Ectodermal cell (in vitro differentiated cells): ENCODE results near the gene ZNF140. TPM values are rescaled to one million over a fixed set of nuclear protein-coding genes. Genes with fewer than 3 reads are reported as not detected.

Experiments
- H3K27ac ChIP-seq: 2 replicates; pipeline ENCODE4 v1.7.0; 2013; ENCODE audit warnings: mild to moderate bottlenecking, low read depth, low read length; ENCODE audit not compliant: insufficient read depth, poor library complexity, severe bottlenecking
- H3K27me3 ChIP-seq: 2 replicates; pipeline ENCODE4 v1.7.0; 2013; ENCODE audit warnings: mild to moderate bottlenecking, low read length; ENCODE audit not compliant: insufficient read depth, control insufficient read depth, poor library complexity, severe bottlenecking
- H3K36me3 ChIP-seq: one replicate; pipeline ENCODE4 v1.7.0; 2013; ENCODE audit warnings: low read length; ENCODE audit not compliant: control insufficient read depth, insufficient read depth
- H3K4me1 ChIP-seq: one replicate; pipeline ENCODE4 v1.7.0; 2013; ENCODE audit warnings: low read length; ENCODE audit not compliant: control insufficient read depth, insufficient read depth
- H3K4me3 ChIP-seq: 2 replicates; pipeline ENCODE4 v1.7.0; 2013; ENCODE audit warnings: low read depth, low read length, control low read depth; ENCODE audit not compliant: insufficient read depth
- H3K9me3 ChIP-seq: 2 replicates; pipeline ENCODE4 v1.7.0; 2013; ENCODE audit warnings: mild to moderate bottlenecking, low read length, moderate library complexity; ENCODE audit not compliant: control insufficient read depth
- WGBS, 2 experiments: methylation state at CpG; one replicate each; pipeline ENCODE4 v1.1.7; 2013; ENCODE audit warnings: missing lambda C conversion rate in 2 of 2; 5-methylcytosine and 5-hydroxymethylcytosine counted together
- polyA plus RNA-seq, 4 experiments: library from polyadenylated mRNA; stranded (reverse); fragments of 50-300 nt; gene quantifications; one replicate each; pipeline ENCODE4 v1.2.3, GENCODE V29; 2013

The ZNF140 gene
- polyA plus RNA-seq (2013, experiment 1 of 4), result 24.5 TPM
- polyA plus RNA-seq (2013, experiment 2 of 4), result 27.3 TPM
- polyA plus RNA-seq (2013, experiment 3 of 4), result 19.3 TPM
- polyA plus RNA-seq (2013, experiment 4 of 4), result 25.7 TPM

DNA sequence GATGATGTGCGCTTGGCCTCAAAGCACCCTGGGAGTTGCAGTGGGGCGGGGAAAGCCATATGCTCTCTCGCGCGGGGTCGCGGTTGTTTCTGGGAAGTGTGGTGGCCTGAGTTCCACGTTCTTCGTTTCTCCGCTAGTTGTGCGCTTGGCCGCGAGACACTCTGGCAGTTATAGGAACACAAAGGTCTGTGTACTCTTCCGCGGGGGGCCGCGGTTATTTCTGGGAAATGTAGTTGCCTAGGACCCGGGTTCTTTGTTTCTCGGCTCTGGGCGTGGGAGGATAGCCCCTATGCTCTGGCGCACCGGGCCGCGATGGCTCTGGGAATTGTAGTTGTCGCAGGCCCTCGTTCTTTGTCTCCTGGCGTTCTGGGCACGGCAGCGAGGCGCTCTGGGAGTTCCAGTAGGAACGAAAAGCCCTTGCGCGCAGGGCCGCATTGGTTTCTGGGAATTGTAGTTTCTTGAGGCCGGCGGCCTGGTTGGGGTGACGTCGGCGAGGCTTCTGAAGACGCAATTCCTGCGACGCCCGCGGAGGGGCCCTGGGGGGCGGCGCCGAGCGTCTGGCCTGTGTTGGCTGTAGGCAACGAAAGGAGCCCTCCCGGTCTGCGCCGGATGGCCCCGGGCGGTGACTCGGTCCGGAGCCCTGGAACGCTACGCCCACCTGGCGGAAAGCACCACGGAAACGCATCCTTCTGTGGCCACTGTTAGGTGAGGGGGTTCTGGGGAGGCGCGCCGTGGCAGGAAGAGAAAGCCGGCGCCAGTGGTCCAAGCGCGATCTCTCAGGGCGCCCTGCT lies at the start of gene ZNF140:
ZNF140 (plus strand) TSS at position 556 of the 791 bp plus-strand sequence. CDS start 398 bp downstream, outside the sequence.
- Histone ChIP-seq H3K36me3 (peaks cover 39% of the 10 kb centered on the region), H3K27ac (peak within 1 kb of the TSS; percentile 100), H3K27me3 (no peaks in the 10 kb centered on the region), H3K4me1 (no peaks in the 10 kb centered on the region), H3K9me3 (peaks cover 17% of the 10 kb centered on the region), H3K4me3 (peak within 1 kb of the TSS; percentile 89)
- 0 to 1% methylated on average over 69 of the region's 69 CpGs for WGBS, 2 experiments

DNA sequence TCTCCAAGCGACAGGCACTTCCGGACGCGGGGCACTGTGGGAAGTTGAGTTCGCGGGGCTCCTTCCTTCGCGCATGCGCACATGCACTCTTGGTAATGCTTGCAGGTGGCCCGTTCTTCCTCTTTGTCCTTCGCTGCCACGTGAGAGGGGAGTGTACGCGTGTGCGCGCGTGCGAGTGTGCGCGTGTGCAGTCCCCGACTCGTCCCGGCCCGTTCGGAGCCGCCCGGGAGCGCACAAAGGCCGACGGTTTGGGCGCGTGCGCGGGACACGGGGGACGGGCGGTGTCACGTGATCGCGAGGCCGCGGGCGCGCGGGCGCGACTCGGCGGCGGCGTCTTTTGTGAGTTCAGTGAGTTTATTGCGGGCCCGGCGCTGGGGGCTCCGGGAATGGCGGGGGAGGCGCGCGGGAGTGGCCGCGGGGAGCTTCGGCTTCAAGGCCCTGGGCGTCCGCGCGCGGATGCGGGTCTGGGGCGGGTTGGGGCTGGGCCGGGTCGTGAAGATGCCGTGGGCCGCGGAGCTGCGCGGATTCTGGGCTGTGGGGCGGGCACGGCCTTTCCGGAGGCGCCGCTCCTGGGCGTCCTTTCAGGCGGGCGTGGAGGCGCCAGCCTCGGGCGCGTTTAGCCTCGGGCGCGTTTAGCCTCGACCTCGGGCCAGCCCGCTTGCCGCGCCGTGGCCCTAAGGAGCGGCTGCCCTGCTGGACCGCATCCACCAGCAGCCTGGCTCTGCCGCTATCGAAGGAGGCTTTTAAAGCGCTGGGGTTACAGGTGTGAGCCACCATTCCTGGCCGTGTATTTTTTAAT lies 43.3 kb upstream of the ZNF140 start, which contains the start of gene ZNF84:
ZNF84 (plus strand) TSS at position 303 of the 799 bp plus-strand sequence. CDS start 3,959 bp downstream, outside the sequence.
- no peaks in the 10 kb centered on the region for H3K27me3 ChIP-seq

GRCh38 chr12:133038118-133038709 lies 42.5 kb upstream of the ZNF140 start:
- H3K36me3 ChIP-seq, result peaks cover 44% of the 10 kb centered on the region
- whole genome bisulfite sequencing, 2 experiments, result 80 to 100% methylated on average over 1 to 2 of the region's 4 CpGs
- no peaks in the 10 kb centered on the region for H3K27me3 ChIP-seq
- H3K4me3 ChIP-seq, result peak overlapping the region; percentile 75
- H3K27ac ChIP-seq, result peak overlapping the region; percentile 92
- peaks cover 19% of the 10 kb centered on the region for H3K9me3 ChIP-seq
- H3K4me1 ChIP-seq, result no peaks in the 10 kb centered on the region

More for the DNA sequence above, 43.3 kb upstream of the ZNF140 start, which contains the start of gene ZNF84:
- H3K4me3 ChIP-seq, result peak within 1 kb of the TSS; percentile 75
- H3K27ac ChIP-seq, result peak within 1 kb of the TSS; percentile 92
- 0 to 1% methylated on average over 102 to 103 of the region's 103 CpGs for WGBS, 2 experiments
- peaks cover 21% of the 10 kb centered on the region for H3K9me3 ChIP-seq
- H3K36me3 ChIP-seq, result peaks cover 36% of the 10 kb centered on the region
- no peaks in the 10 kb centered on the region for H3K4me1 ChIP-seq

DNA sequence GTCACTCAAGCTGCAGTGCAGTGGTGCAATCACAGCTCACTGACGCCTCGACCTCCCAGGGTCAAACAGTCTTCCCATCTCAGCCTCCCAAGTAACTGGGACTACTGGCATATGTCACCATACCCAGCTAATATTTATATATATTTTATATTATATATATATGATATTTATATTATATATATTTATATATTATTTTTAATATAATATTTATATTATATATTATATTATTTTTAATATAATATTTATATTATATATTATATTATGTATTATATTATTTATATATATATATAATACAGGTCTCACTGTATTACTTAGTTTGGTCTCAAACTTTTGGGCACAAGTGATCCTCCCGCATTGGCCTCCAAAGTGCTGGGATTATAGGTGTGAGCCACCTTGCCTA lies 34.0 kb upstream of the ZNF140 start:
- H3K27me3 ChIP-seq, result no peaks in the 10 kb centered on the region
- no peak overlapping the region for H3K4me3 ChIP-seq
- H3K9me3 ChIP-seq, result peaks cover 28% of the 10 kb centered on the region
- H3K4me1 ChIP-seq, result no peaks in the 10 kb centered on the region
- 87 to 98% methylated on average over 3 of the region's 3 CpGs for WGBS, 2 experiments
- H3K27ac ChIP-seq, result no peak overlapping the region
- peaks cover 98% of the 10 kb centered on the region for H3K36me3 ChIP-seq

- no peak overlapping the region for H3K4me3 ChIP-seq
- H3K4me1 ChIP-seq, result no peaks in the 10 kb centered on the region
- peaks cover 38% of the 10 kb centered on the region for H3K9me3 ChIP-seq
- no peak overlapping the region for H3K27ac ChIP-seq
- peaks cover 45% of the 10 kb centered on the region for H3K36me3 ChIP-seq
- WGBS, 2 experiments, result 82 to 98% methylated on average over 2 to 4 of the region's 5 CpGs
- no peaks in the 10 kb centered on the region for H3K27me3 ChIP-seq
These were observed 23.3 kb upstream of the ZNF140 start for GRCh38 chr12:133057446-133057845.

DNA sequence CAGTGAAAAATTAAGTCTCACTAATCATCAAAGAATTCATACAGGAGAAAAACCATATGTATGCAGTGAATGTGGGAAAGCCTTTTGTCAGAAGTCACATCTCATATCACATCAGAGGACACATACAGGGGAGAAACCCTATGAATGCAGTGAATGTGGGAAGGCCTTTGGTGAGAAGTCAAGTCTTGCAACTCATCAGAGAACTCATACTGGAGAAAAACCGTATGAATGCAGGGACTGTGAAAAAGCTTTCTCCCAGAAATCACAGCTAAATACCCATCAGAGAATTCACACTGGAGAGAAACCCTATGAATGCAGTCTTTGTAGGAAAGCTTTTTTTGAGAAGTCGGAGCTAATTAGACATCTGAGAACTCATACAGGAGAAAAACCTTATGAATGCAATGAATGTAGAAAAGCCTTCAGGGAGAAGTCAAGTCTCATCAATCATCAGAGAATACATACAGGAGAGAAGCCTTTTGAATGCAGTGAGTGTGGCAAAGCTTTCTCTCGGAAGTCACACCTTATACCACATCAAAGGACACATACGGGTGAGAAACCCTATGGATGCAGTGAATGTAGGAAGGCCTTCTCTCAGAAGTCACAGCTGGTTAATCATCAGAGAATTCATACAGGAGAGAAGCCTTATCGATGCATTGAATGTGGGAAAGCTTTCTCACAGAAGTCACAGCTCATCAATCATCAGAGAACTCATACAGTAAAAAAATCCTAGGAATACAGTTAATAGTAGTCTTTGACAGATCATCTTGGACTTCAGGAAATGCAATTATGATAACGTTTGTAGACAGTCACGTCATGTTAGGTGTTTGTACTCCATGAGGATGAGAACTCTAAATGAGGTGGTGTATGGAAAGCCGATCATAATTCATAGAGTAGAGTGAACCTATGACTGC lies 22.3 kb upstream of the ZNF140 start:
- WGBS, 2 experiments, result 91 to 92% methylated on average over 8 of the region's 8 CpGs
- Histone ChIP-seq H3K27me3 (no peaks in the 10 kb centered on the region), H3K4me3 (no peak overlapping the region), H3K27ac (no peak overlapping the region), H3K4me1 (no peaks in the 10 kb centered on the region), H3K9me3 (peaks cover 43% of the 10 kb centered on the region), H3K36me3 (peaks cover 34% of the 10 kb centered on the region)

DNA sequence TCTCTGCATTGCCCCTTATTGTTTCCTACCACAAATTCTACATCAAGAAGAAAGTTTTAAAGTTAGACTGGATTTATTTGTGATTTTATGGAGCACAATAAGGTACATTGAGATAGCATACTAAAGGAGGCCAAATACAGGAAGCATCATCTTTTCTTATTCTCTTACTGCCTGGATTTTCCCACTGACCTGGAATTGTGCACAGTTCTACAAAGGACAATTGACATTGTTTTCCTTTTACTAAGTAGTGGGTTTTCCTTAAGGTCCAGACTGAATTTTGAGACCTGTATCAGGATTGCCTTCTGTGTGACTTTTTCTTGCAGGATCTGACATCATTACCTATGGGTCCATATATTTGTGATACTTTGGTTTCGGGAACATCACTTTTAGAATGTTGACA lies 18.8 kb upstream of the ZNF140 start:
- Histone ChIP-seq H3K27me3 (no peaks in the 10 kb centered on the region), H3K4me1 (no peaks in the 10 kb centered on the region), H3K27ac (no peak overlapping the region), H3K9me3 (peaks cover 44% of the 10 kb centered on the region), H3K36me3 (peaks cover 11% of the 10 kb centered on the region), H3K4me3 (no peak overlapping the region)
- WGBS, 2 experiments, result 88 to 97% methylated on average over 1 of the region's 1 CpG

DNA sequence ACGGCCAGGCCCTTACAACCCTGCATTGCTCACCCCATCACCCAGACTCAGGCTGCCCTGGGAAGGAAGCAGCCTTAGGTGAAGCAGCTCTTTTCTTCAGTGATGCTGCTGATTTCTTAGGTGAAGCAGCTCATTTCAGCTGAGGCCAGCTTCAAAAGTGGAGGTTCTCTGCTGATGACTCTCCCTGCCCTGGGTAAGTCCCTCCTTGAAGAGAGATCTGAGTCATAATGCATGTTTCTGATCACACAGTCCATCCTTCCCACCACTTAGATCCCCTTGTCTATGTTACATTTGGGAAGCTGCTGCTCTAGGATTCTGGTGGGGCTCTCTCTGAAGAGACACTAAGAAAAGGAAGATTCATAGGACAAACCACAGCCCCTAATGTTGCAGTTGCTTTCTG lies 17.2 kb upstream of the ZNF140 start:
- 89 to 100% methylated on average over 1 of the region's 1 CpG for WGBS, 2 experiments
- H3K4me3 ChIP-seq, result no peak overlapping the region
- no peaks in the 10 kb centered on the region for H3K4me1 ChIP-seq
- H3K9me3 ChIP-seq, result peaks cover 32% of the 10 kb centered on the region
- no peaks in the 10 kb centered on the region for H3K27me3 ChIP-seq
- no peak overlapping the region for H3K27ac ChIP-seq
- H3K36me3 ChIP-seq, result no peaks in the 10 kb centered on the region

DNA sequence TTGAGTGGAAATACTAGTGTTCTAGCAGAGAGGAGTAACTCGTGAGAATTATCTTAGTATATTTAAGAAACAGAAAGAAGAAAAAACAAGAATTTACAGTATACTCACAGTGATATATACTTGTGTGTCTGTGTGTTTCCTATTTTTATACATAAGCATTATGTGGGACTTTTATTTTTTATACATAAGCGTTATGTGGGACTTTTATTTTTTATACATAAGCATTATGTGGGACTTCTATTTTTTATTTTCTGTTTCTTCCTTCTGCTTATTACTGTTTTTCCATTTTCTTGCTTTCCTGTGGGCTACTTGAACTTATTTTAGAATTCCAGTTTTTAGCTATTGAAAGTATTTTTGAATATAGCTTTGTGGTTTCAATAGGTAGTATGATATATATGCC lies 6.9 kb upstream of the ZNF140 start:
- Histone ChIP-seq H3K27ac (no peak overlapping the region), H3K9me3 (peaks cover 8% of the 10 kb centered on the region), H3K4me1 (no peaks in the 10 kb centered on the region), H3K4me3 (no peak overlapping the region), H3K36me3 (no peaks in the 10 kb centered on the region), H3K27me3 (no peaks in the 10 kb centered on the region)
- 100% methylated on average over 1 of the region's 2 CpGs; no CpG with 5 or more reads in 1 of the 2 experiments for WGBS, 2 experiments
